K562 (cell line): ENCODE results near the gene TTC16. TPM values are rescaled to one million over a fixed set of nuclear protein-coding genes. Genes with fewer than 3 reads are reported as not detected.

Experiments
- ARID1B ChIP-seq: fragments of 450-650 bp; IDR thresholded peaks from 2 replicates; pipeline ENCODE4 v1.6.1; 2016; ENCODE audit warnings: antibody characterized with exemption, mild to moderate bottlenecking, inconsistent platforms
- BRD4 ChIP-seq: fragments of 200-600 bp; sonication (generic); IDR thresholded peaks from 2 replicates; pipeline ENCODE4 v1.6.1; 2017; ENCODE audit warnings: inconsistent platforms
- BRD9 ChIP-seq: fragments of 450-650 bp; IDR thresholded peaks from 2 replicates; pipeline ENCODE4 v1.6.1; 2018; ENCODE audit warnings: low read depth; ENCODE audit not compliant: partially characterized antibody
- CBFB ChIP-seq: sonication (generic); formaldehyde crosslinking; IDR thresholded peaks from 2 replicates; pipeline ENCODE4 v1.4.0; 2020; ENCODE audit warnings: mild to moderate bottlenecking, missing genetic modification reagents
- EGR1 ChIP-seq: fragments of 450-650 bp; conservative IDR thresholded peaks from 2 replicates; pipeline ENCODE4 v1.6.1; 2017; ENCODE audit warnings: mild to moderate bottlenecking
- ERF ChIP-seq: fragments of 450-650 bp; formaldehyde crosslinking; IDR thresholded peaks from 2 replicates; pipeline ENCODE4 v1.4.0; 2020; ENCODE audit warnings: mild to moderate bottlenecking, mixed read lengths
- JUND ChIP-seq, 2 experiments: IDR thresholded peaks; 2 replicates in 1 of 2; 3 replicates in 1 of 2; pipeline ENCODE4 v1.6.1; 2011; ENCODE audit warnings: borderline replicate concordance in 2 of 2, low read depth in 2 of 2, low read length in 2 of 2, improper control_type of control experiment in 1 of 2, missing biosample characterization in 1 of 2, missing genetic modification characterization in 1 of 2, missing genetic modification reagents in 1 of 2
- MAZ ChIP-seq, 2 experiments: fragments of 450-650 bp in 1 of 2; sonication (generic) in 1 of 2; formaldehyde crosslinking; IDR thresholded peaks in 1 of 2; conservative IDR thresholded peaks in 1 of 2; 2 replicates each; pipeline versions ENCODE4 v1.4.0 to v1.5.0; 2020; ENCODE audit warnings: mild to moderate bottlenecking in 1 of 2, missing genetic modification reagents in 1 of 2
- MBD2 ChIP-seq: sonication (generic); IDR thresholded peaks from 2 replicates; pipeline ENCODE4 v1.6.1; 2016; ENCODE audit warnings: low read depth, borderline replicate concordance
- MGA ChIP-seq: fragments of 450-650 bp; IDR thresholded peaks from 2 replicates; pipeline ENCODE4 v1.6.1; 2016; ENCODE audit warnings: mild to moderate bottlenecking, moderate library complexity
- NR2C2 ChIP-seq, 2 experiments: fragments of 200-800 bp in 1 of 2; sonication (Bioruptor generic) in 1 of 2; sonication (generic) in 1 of 2; formaldehyde crosslinking in 1 of 2; IDR thresholded peaks; 2 replicates each; pipeline versions ENCODE4 v1.6.1 to v1.8.0; 2016 to 2022; ENCODE audit warnings: mild to moderate bottlenecking in 1 of 2, missing compliant biosample characterization in 1 of 2, missing genetic modification characterization in 1 of 2, missing genetic modification reagents in 1 of 2
- NR3C1 ChIP-seq: sonication (generic); formaldehyde crosslinking; IDR thresholded peaks from 2 replicates; pipeline ENCODE4 v1.8.1; 2022; ENCODE audit warnings: missing genetic modification reagents
- SIN3A ChIP-seq, 2 experiments: fragments of 150-350 bp in 1 of 2; IDR thresholded peaks; 2 replicates each; pipeline ENCODE4 v1.6.1; 2011 to 2016; ENCODE audit warnings: borderline replicate concordance in 2 of 2, low read depth in 2 of 2, low read length in 2 of 2, mild to moderate bottlenecking in 2 of 2, moderate library complexity in 2 of 2; ENCODE audit not compliant: control insufficient read depth in 1 of 2
- TCF7 ChIP-seq: sonication (generic); IDR thresholded peaks from 2 replicates; pipeline ENCODE4 v1.6.1; 2016; ENCODE audit warnings: antibody characterized with exemption, borderline replicate concordance
- ZNF3 ChIP-seq: fragments of 250-450 bp; sonication (Bioruptor Pico); IDR thresholded peaks from 2 replicates; pipeline ENCODE4 v1.5.0; 2021; ENCODE audit warnings: mild to moderate bottlenecking, moderate library complexity
- ZNF507 ChIP-seq: conservative IDR thresholded peaks from 2 replicates; pipeline ENCODE4 v1.6.1; 2017; ENCODE audit warnings: missing genetic modification characterization, missing compliant biosample characterization
- ZNF584 ChIP-seq: fragments of 200-800 bp; sonication (Bioruptor generic); IDR thresholded peaks from 2 replicates; pipeline ENCODE4 v1.6.1; 2016; ENCODE audit warnings: low read depth, mild to moderate bottlenecking, missing genetic modification characterization, missing compliant biosample characterization
- ZNF696 ChIP-seq: fragments of 250-450 bp; sonication (Bioruptor Pico); conservative IDR thresholded peaks from 2 replicates; pipeline ENCODE4 v1.4.0; 2020; ENCODE audit warnings: mild to moderate bottlenecking, moderate library complexity
- polyA plus RNA-seq, 8 experiments: library from polyadenylated mRNA; depleted of rRNA in 4 of 8; stranded (reverse) in 5 of 8; unstranded in 3 of 8; fragments of >200 nt; fragmentation: Nextera tagmentation in 2 of 8; fragmentation: Illumina TruSeq in 1 of 8; extraction: Ambion mirVana in 2 of 8; extraction: Trizol in 1 of 8; gene quantifications; 2 replicates each; pipeline versions ENCODE4 v1.2.1 to v1.2.3, GENCODE V29; 2011 to 2014; ENCODE audit warnings: inconsistent platforms in 1 of 8, missing spikeins in 1 of 8
- total RNA-seq, 7 experiments: library from RNA; depleted of rRNA in 6 of 7; stranded (reverse); fragments of >200 nt in 6 of 7; fragmentation: Illumina TruSeq in 2 of 7; extraction: Trizol in 2 of 7; gene quantifications; 2 replicates each; pipeline versions ENCODE4 v1.2.1 to v1.2.3, GENCODE V29; 2011 to 2021; ENCODE audit warnings: low replicate concordance in 1 of 7

TTC16 gene
- total and polyA plus RNA-seq, 9 of the 15 experiments (the other 6 are each of a cell fraction or from before 2014, with no cell fraction given) = 0.11 TPM; not detected in 8

- TF ChIP-seq MGA = peak; percentile 12; the same call in 1 of the 2 replicates
- no peak for TF ChIP-seq BRD4
- no peak for TF ChIP-seq TCF7
- TF ChIP-seq NR3C1 (CRISPR knock-in tag) = no peak
- TF ChIP-seq ARID1B = peak; percentile 49; the same call in 1 of the 2 replicates
- no peak for TF ChIP-seq ZNF507 (tag)
- no peak for TF ChIP-seq ERF (CRISPR knock-in tag)
- 0 out of 2 replicates have a peak, but pooled peaks have one; percentile 53 for TF ChIP-seq ZNF584 (CRISPR knock-in tag)
- TF ChIP-seq MAZ (CRISPR knock-in tag; conservative IDR thresholded peaks at IDR 0.05 in 1 of 2, IDR thresholded peaks at IDR 0.05 in 1 of 2) = peak in 1 of 2 experiments; percentile 52; a peak in 1 of 4 replicates
- TF ChIP-seq EGR1 = peak; percentile 83
- no peak for TF ChIP-seq CBFB (CRISPR knock-in tag)
- no peak for TF ChIP-seq SIN3A (IDR thresholded peaks at IDR 0.05; ENCODE audit: borderline replicate concordance in 2 of 2, control insufficient read depth in 1 of 2, low read depth in 2 of 2, low read length in 2 of 2)
- TF ChIP-seq ZNF3 (CRISPR knock-in tag) = no peak
- TF ChIP-seq BRD9 = peak; percentile 35
- no peak for TF ChIP-seq ZNF696 (CRISPR knock-in tag)
- TF ChIP-seq NR2C2 (CRISPR knock-in tag; IDR thresholded peaks at IDR 0.05) = no peak
- peak; percentile 38; the same call in 1 of the 2 replicates for TF ChIP-seq NR2C2 (tag; IDR thresholded peaks at IDR 0.05)
- TF ChIP-seq JUND (IDR thresholded peaks at IDR 0.05; ENCODE audit: borderline replicate concordance, low read depth, low read length) = peak; percentile 74
- peak; percentile 51; the same call in 1 of the 3 replicates for TF ChIP-seq JUND (tag; IDR thresholded peaks at IDR 0.05; ENCODE audit: borderline replicate concordance, low read depth, low read length)
- TF ChIP-seq MBD2 = no peak
These were observed 43.0 kb downstream of the TTC16 start (continued) for GRCh38 chr9:127758843-127759242.
